Ishikawa (cell line): ENCODE measurements around the gene CEP126.

ENCODE experiments used
- CEBPB ChIP-seq: IDR thresholded peaks from 2 replicates; pipeline ENCODE4 v1.6.1; 2012
- CREB1 ChIP-seq: IDR thresholded peaks from 2 replicates; pipeline ENCODE4 v1.6.1; 2012; ENCODE audit warnings: low read depth
- EGR1 ChIP-seq: IDR thresholded peaks from 2 replicates; pipeline ENCODE4 v1.6.1; 2012
- EP300 ChIP-seq: IDR thresholded peaks from 2 replicates; pipeline ENCODE4 v1.6.1; 2012; ENCODE audit warnings: borderline replicate concordance
- MAX ChIP-seq: IDR thresholded peaks from 2 replicates; pipeline ENCODE4 v1.6.1; 2012
- NFIC ChIP-seq: IDR thresholded peaks from 2 replicates; pipeline ENCODE4 v1.6.1; 2012
- TAF1 ChIP-seq: IDR thresholded peaks from 2 replicates; pipeline ENCODE4 v1.6.1; 2012; ENCODE audit warnings: low read depth, mild to moderate bottlenecking
- TCF12 ChIP-seq: IDR thresholded peaks from 2 replicates; pipeline ENCODE4 v1.6.1; 2012; ENCODE audit warnings: low read depth
- USF1 ChIP-seq: IDR thresholded peaks from 2 replicates; pipeline ENCODE4 v1.6.1; 2012
- YY1 ChIP-seq: IDR thresholded peaks from 2 replicates; pipeline ENCODE4 v1.6.1; 2012; ENCODE audit warnings: low read depth
- ZBTB7A ChIP-seq: IDR thresholded peaks from 2 replicates; pipeline ENCODE4 v1.6.1; 2012; ENCODE audit warnings: low read depth
- TF ChIP-seq, protein P1 (sequence below): IDR thresholded peaks from 2 replicates; pipeline ENCODE4 v1.6.1; 2012; ENCODE audit warnings: low read depth, mild to moderate bottlenecking

- no peak for TF ChIP-seq EP300
- TF ChIP-seq YY1: no peak
- TF ChIP-seq NFIC: no peak
- TF ChIP-seq, protein P1, sequence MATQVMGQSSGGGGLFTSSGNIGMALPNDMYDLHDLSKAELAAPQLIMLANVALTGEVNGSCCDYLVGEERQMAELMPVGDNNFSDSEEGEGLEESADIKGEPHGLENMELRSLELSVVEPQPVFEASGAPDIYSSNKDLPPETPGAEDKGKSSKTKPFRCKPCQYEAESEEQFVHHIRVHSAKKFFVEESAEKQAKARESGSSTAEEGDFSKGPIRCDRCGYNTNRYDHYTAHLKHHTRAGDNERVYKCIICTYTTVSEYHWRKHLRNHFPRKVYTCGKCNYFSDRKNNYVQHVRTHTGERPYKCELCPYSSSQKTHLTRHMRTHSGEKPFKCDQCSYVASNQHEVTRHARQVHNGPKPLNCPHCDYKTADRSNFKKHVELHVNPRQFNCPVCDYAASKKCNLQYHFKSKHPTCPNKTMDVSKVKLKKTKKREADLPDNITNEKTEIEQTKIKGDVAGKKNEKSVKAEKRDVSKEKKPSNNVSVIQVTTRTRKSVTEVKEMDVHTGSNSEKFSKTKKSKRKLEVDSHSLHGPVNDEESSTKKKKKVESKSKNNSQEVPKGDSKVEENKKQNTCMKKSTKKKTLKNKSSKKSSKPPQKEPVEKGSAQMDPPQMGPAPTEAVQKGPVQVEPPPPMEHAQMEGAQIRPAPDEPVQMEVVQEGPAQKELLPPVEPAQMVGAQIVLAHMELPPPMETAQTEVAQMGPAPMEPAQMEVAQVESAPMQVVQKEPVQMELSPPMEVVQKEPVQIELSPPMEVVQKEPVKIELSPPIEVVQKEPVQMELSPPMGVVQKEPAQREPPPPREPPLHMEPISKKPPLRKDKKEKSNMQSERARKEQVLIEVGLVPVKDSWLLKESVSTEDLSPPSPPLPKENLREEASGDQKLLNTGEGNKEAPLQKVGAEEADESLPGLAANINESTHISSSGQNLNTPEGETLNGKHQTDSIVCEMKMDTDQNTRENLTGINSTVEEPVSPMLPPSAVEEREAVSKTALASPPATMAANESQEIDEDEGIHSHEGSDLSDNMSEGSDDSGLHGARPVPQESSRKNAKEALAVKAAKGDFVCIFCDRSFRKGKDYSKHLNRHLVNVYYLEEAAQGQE: no peak
- no peak for TF ChIP-seq CEBPB
- no peak for TF ChIP-seq USF1
- TF ChIP-seq CREB1: no peak
- TF ChIP-seq MAX: no peak
- TF ChIP-seq TCF12: no peak
- TF ChIP-seq ZBTB7A: no peak
- no peak for TF ChIP-seq EGR1
- no peak for TF ChIP-seq TAF1
Measured at GRCh38 chr11:101867951-101868350, 46.9 kb upstream of the CEP126 start.
